Cardiac muscle cell (in vitro differentiated cells and primary cell): Measurements from ENCODE around the gene FAM210A. TPM values are rescaled to one million over a fixed set of nuclear protein-coding genes. Genes with fewer than 3 reads are reported as not detected.

Experiments
- DNase-seq, 2 donors: peaks; one replicate each; pipeline versions ENCODE4 v3.0.0 to v3.0.0-alpha.2; 2010 to 2017; ENCODE audit warnings: low read depth in 1 of 2, low spot score in 1 of 2
- H3K27ac ChIP-seq: fragments of 200-600 bp; sonication (generic); 2 replicates; pipeline ENCODE4 v1.5.1; 2016
- H3K27me3 ChIP-seq: fragments of 200-600 bp; sonication (generic); 2 replicates; pipeline ENCODE4 v1.6.0; 2016; ENCODE audit warnings: control low read depth
- H3K36me3 ChIP-seq: fragments of 200-600 bp; sonication (generic); 2 replicates; pipeline ENCODE4 v1.5.1; 2016; ENCODE audit warnings: control low read depth
- H3K4me1 ChIP-seq: fragments of 200-600 bp; sonication (generic); 2 replicates; pipeline ENCODE4 v1.8.1; 2017; ENCODE audit warnings: low read depth, mild to moderate bottlenecking, mixed run types
- H3K4me3 ChIP-seq: fragments of 200-600 bp; sonication (generic); 2 replicates; pipeline ENCODE4 v1.5.1; 2016; ENCODE audit warnings: mild to moderate bottlenecking
- H3K9me3 ChIP-seq: fragments of 200-600 bp; sonication (generic); 2 replicates; pipeline ENCODE4 v1.5.1; 2017; ENCODE audit warnings: low read depth, mild to moderate bottlenecking, control low read depth
- polyA plus RNA-seq: library from polyadenylated mRNA; unstranded; fragments of >200 nt; fragmentation: Nextera tagmentation; extraction: Ambion mirVana; gene quantifications from 2 replicates; pipeline ENCODE4 v1.2.1, GENCODE V29; 2016
- total RNA-seq: library from RNA; depleted of rRNA; stranded (reverse); fragments of >200 nt; gene quantifications from 2 replicates; pipeline ENCODE4 v1.2.3, GENCODE V29; 2016
- TF ChIP-seq, protein P1 (sequence below): IDR thresholded peaks from 2 replicates; pipeline ENCODE4 v1.5.1; 2012; ENCODE audit warnings: low read depth, mild to moderate bottlenecking, low read length

FAM210A gene
- total and polyA plus RNA-seq, 2 experiments from 2014 or later: 20.0 to 20.6 TPM

GRCh38 chr18:13623348-13623747, 103.0 kb downstream of the FAM210A start:
- Histone ChIP-seq H3K4me1 (peaks cover 5% of the 10 kb centered on the region), H3K27ac (no peak overlapping the region), H3K4me3 (no peak overlapping the region), H3K36me3 (no peaks in the 10 kb centered on the region), H3K27me3 (no peaks in the 10 kb centered on the region), H3K9me3 (no peaks in the 10 kb centered on the region)
- TF ChIP-seq, protein P1, sequence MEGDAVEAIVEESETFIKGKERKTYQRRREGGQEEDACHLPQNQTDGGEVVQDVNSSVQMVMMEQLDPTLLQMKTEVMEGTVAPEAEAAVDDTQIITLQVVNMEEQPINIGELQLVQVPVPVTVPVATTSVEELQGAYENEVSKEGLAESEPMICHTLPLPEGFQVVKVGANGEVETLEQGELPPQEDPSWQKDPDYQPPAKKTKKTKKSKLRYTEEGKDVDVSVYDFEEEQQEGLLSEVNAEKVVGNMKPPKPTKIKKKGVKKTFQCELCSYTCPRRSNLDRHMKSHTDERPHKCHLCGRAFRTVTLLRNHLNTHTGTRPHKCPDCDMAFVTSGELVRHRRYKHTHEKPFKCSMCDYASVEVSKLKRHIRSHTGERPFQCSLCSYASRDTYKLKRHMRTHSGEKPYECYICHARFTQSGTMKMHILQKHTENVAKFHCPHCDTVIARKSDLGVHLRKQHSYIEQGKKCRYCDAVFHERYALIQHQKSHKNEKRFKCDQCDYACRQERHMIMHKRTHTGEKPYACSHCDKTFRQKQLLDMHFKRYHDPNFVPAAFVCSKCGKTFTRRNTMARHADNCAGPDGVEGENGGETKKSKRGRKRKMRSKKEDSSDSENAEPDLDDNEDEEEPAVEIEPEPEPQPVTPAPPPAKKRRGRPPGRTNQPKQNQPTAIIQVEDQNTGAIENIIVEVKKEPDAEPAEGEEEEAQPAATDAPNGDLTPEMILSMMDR: no peak
- no peak for DNase-seq

DNA sequence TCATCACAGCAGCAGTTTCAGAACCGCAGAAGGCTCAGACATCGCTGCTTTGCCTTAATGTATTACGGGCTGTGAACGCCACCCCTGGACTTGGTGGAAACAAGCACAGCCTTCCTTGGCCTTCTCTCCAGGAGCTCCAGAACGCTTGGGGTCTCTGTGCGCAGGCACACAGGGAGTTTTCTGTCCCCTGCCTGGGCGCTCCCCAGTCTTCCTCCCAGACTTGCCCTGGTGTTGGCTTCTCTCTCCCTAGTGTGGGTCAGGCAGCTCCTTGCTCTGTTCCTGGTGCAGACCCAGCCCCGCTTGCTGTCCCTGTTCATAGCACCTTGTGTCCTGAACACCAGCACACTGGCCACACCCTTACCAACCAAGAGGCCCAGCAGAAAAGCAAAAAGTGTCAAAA, 103.6 kb downstream of the FAM210A start:
- Histone ChIP-seq H3K27me3 (no peaks in the 10 kb centered on the region), H3K9me3 (no peaks in the 10 kb centered on the region), H3K4me1 (peaks cover 5% of the 10 kb centered on the region), H3K36me3 (no peaks in the 10 kb centered on the region), H3K27ac (no peak overlapping the region), H3K4me3 (no peak overlapping the region)
- no peak for DNase-seq
- TF ChIP-seq, protein P1: no peak

- peaks cover 5% of the 10 kb centered on the region for H3K4me1 ChIP-seq
- no peaks in the 10 kb centered on the region for H3K36me3 ChIP-seq
- no peaks in the 10 kb centered on the region for H3K9me3 ChIP-seq
- no peak for DNase-seq
- no peaks in the 10 kb centered on the region for H3K27me3 ChIP-seq
- TF ChIP-seq, protein P1: no peak
- H3K27ac ChIP-seq: no peak overlapping the region
- no peak overlapping the region for H3K4me3 ChIP-seq
Observed at GRCh38 chr18:13621886-13622619, 104.3 kb downstream of the FAM210A start.

GRCh38 chr18:13621446-13621849, 104.9 kb downstream of the FAM210A start:
- Histone ChIP-seq H3K9me3 (no peaks in the 10 kb centered on the region), H3K27me3 (no peaks in the 10 kb centered on the region), H3K4me3 (no peak overlapping the region), H3K4me1 (peaks cover 5% of the 10 kb centered on the region), H3K27ac (no peak overlapping the region), H3K36me3 (no peaks in the 10 kb centered on the region)
- DNase-seq: no peak
- TF ChIP-seq, protein P1: no peak

GRCh38 chr18:13620818-13621445, 105.4 kb downstream of the FAM210A start:
- Histone ChIP-seq H3K27me3 (no peaks in the 10 kb centered on the region), H3K36me3 (no peaks in the 10 kb centered on the region), H3K27ac (no peak overlapping the region), H3K4me1 (peaks cover 5% of the 10 kb centered on the region), H3K9me3 (no peaks in the 10 kb centered on the region), H3K4me3 (no peak overlapping the region)
- TF ChIP-seq, protein P1: no peak
- no peak for DNase-seq
